HG03575 (cell line): ENCODE results near the gene ECM2.

Source experiments
- ATAC-seq: cut with Tn5 transposase; IDR thresholded peaks from one replicate; pipeline ENCODE4 v1.9.1; 2021; ENCODE audit not compliant: unreplicated experiment, insufficient number of reproducible peaks, low FRiP score; ENCODE audit errors: extremely low read depth

The ECM2 gene

GRCh38 chr9:92506184-92506857, 29.5 kb downstream of the ECM2 start:
- ATAC-seq = no peak

DNA sequence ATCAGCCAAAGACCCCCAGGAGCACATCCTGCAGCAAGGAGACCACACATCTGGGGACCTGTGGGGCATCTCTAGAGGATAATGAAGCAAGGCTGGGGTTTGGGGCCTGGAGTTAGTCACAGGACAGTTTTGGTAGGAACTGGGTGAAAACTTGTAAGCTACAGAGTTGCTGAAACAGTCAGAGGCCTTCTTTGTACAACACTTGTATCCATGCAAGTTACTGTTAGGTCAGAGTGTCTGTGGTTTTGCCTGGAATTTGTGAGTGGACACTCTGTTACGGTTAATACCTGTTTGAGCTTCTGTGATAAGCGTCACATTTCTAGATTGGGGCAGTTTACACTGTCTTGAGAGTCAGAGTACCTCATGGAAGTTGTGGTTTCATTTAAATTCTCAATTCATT, 30.9 kb downstream of the ECM2 start:
- ATAC-seq = no peak

- ATAC-seq = no peak
Measured at GRCh38 chr9:92503156-92503555, 32.6 kb downstream of the ECM2 start.

DNA sequence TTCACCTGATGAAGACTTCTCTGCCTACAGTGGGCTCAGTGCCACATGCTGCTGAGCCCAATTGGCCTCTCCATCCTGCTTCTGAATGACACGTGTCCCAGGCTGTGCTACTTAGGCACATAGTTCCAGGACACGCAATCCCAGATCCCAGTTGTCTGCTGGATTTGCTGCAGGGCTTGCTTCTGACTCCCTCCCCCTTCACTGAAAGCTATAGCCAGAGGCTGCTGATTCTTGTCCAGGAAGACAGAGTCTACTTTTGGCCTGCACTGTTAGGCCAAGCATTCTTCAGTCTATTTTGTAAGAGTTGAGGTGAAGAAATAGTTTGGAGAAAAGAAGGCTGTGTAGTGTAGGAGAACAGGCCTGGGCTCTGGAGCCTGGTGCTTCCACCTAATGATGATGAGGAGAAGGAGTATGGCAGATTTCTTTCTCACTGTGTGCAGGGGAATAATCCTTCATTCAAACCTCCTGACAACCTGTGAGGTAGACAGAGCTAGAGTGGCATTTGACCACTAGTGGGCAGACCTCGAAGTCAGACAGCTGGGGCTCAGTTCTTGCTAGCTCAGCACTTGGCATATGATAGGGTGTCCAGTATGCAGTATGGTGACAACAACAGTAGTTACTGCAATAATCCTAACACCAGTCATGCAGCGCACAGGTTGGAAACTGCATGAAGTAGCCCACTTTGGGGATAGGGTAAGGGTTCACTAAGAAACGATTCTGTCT, 34.0 kb downstream of the ECM2 start:
- no peak for ATAC-seq

DNA sequence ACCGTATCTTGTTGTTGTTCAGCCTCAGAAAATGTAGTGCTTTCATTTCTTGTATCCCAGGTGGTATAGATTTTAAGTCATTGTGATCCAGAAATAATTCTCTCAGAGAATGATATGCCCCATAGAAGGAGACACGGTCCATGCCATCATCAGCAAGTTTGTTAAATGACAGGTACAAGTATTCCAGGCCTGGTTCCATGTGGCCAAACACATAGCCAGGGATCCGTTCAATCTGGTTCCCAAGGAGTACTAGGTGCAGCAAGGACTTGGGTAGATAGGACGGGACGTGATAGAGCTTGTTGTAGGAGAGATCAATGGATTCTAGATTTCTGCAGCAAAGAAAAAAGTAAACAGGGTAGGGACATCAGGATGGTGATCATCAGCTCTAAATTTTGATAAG, 35.1 kb downstream of the ECM2 start:
- no peak for ATAC-seq

DNA sequence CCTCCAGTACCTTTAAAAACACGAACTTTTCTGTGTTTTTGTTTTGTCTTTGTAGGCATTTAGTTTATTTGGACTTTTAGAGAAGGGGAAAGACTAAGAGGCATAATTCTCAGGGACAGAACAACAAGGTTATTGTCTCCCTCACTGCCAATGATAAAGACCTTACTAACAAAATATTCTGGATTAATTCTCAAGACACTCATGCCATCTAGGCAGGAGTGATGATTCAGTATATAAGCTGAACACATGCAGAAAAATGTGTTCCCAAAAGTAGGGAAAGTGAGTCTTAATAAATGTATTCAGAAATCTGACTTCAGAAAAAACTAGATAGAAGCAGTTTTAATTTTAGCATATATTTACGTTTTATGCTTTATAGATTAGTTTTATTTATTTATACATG, 36.1 kb downstream of the ECM2 start:
- ATAC-seq = no peak

DNA sequence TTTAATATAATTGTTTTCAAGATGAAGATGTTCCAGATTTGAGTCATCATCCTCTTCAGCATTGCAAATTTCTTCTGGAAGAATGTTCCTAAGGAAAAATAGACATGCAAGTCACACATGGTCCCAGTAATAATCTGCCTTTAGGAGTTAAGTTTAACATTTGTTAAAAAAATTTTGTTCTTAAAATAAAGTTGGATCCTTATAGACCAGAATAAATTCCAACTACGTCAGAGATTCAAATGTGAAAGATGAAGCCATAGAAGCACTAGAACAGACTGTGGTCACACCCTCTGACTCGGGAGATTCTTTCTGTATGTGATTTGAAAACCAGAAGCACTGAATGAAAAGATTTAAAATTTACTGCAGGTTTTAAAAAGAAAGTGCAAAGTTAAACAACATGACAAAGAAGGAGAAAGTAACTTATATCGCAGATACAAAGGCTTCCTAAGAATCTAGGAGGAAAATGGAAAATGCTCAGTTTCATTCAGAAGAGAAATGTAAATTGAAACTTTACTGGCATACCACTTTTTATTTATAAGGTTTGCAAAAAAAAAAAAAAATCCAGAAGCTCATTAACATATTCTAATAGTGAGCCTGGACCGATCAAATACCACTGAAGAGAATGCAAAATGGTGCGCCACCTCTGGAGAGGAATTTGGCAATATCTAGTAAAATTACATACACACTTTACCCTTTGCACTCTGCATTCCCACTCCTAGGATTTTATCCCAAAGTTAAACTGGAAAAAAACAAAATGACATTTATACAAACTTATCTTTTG, 39.2 kb downstream of the ECM2 start:
- ATAC-seq = no peak

GRCh38 chr9:92494856-92495255, 40.9 kb downstream of the ECM2 start:
- ATAC-seq = no peak

- no peak for ATAC-seq
Measured at GRCh38 chr9:92493749-92494387, 41.9 kb downstream of the ECM2 start.

- ATAC-seq = no peak
Measured at GRCh38 chr9:92492781-92493401, 42.9 kb downstream of the ECM2 start.

- no peak for ATAC-seq
Measured at GRCh38 chr9:92488681-92489550, 46.9 kb downstream of the ECM2 start.

DNA sequence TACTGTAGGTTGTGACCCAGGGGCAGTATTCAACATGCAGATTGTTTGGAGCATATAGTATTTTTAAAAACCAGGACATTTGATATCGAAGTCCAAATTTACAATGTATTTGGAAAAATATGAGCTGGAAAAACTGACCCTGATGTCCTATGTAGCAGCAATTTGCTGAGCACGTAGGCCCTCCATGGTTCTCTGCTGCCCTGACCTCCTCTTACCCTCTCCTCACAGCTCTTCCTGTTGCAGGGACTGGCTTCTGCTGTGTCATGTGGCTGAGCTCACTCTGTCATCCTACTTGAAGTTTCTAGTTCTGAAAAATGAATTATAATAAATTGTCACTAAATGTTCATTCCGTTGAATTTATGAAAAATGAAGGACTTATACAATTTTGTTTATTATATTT, 49.4 kb downstream of the ECM2 start:
- no peak for ATAC-seq

- ATAC-seq = no peak
Measured at GRCh38 chr9:92484563-92484962, 51.2 kb downstream of the ECM2 start.

DNA sequence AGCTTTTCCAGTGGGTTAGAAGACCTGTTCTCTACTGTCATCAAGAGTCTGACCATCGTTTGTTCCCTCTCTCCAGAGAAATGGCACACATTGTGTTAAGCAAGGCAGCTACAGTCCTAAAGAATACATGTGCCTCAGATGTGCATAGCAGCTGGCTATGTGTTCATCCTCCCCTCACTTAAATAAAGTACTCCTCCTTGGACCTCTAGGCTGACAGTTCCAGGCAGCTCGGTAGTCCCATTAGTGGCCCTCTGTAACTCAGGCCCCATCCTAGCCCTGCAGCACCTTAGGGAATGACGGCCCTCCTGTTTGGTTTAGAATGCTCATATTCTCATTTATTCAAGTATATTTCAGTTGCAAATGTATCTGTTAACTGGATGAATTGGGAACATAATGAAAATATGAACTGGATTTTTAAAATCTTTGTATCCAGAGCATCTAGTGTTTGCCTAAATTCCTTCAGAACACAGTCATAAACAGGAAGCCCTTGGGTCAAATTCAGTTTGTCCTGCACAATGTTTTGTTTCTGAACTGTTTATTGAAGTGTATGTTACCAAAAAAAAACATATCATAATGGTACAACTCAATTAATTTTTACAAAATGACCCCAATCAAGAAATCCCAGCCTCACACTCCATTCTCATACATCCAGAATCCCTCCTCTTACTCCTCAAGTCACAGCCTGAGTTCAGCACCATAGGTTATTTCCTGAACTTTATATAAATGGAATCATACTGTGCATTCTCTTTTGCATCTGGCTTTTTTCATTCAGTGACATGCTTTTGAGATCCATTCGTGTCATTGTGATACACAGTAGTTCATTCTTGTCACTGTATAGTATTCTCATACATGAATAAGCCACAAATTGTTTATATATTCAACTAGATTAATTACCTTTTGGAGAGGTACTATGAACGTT, 51.9 kb downstream of the ECM2 start:
- ATAC-seq = no peak

- ATAC-seq = no peak
Measured at GRCh38 chr9:92482805-92483204, 53.0 kb downstream of the ECM2 start.

DNA sequence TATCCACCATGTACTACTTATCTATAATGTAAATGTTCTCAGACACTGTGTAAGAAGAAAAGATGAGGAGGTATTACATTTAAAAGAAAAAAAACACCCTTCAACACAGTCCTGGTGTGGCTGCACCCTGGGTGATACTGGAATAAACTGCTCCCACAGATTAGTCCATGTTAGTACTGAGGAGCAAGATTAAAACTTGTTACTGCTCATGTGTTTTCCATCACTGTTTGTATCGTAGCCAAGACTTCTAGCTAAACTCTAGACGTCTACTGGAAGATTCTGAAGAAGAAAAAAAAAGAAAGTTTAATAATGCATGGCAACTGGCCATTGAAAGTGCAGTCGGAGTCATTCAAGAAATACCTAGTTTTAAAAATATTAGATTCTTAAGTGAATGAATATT, 53.5 kb downstream of the ECM2 start, which contains the start of gene ASPN:
Gene ASPN (minus strand): TSS at position 178 of the 400 bp plus-strand sequence.
- no peak for ATAC-seq

DNA sequence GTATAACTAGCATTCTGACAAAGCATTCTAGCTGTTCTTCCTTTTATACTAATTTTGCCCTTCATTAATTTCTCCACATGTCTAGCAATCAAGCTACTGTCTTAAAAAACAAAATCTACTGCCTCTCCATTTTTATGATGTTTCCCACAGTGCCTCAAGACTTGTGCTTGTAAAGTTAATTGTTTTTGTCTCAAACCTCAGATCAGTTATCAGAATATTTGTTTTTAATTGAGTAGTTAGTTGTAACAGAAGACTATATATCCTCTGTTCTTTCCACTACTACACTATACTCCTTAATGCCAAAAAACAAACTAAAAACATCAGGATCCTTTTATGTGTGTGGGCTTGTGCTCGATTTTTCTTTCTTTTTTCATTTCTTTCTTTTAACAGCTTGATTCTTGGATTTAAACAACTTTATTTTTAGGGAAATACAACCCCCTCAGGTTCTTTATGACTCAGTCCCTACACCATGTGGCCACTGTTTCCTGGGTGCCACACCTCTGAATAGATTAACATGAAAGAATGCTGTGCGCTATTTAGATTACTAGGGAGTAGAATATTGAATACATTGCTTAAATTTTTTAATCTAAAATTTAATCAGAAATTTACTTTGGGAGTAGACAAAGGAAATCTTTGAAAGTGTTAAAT, 54.7 kb downstream of the ECM2 start:
- no peak for ATAC-seq
